Hepatocyte (in vitro differentiated cells): Measurements from ENCODE around the gene SLIT2.

ENCODE experiments used
- EZH2 ChIP-seq: fragments of 200-600 bp; sonication (generic); IDR thresholded peaks from 2 replicates; pipeline ENCODE4 v1.6.1; 2016; ENCODE audit warnings: antibody characterized with exemption, mild to moderate bottlenecking, borderline replicate concordance
- EZH2phosphoT487 ChIP-seq: fragments of 200-600 bp; sonication (generic); IDR thresholded peaks from one replicate; pipeline ENCODE4 v1.6.1; 2018; ENCODE audit warnings: antibody characterized with exemption, mild to moderate bottlenecking, low read depth, moderate library complexity; ENCODE audit not compliant: unreplicated experiment, severe bottlenecking
- TF ChIP-seq, protein P1 (sequence below): fragments of 200-600 bp; sonication (generic); IDR thresholded peaks from 2 replicates; pipeline ENCODE4 v1.5.1; 2016; ENCODE audit warnings: antibody characterized with exemption, mild to moderate bottlenecking; ENCODE audit not compliant: poor library complexity

DNA sequence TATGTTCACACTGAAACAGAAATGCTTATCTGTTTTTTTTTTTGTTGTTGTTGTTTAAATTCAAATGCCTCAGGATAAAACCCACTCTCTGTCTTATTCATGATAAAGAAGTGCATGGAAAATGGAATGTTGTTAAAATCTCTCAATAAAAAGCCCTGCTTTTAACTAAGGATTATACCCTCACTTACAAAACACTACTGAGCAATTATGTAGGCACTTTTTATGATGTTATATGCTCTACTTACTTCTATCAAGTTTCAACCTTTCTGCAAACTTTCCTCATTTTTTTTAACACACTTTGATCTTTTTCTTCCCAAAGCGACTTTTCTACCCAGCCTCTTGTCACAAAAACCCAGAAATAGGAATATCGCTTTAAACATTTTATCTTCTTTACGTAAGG lies 26.5 kb downstream of the SLIT2 start:
- TF ChIP-seq, protein P1, sequence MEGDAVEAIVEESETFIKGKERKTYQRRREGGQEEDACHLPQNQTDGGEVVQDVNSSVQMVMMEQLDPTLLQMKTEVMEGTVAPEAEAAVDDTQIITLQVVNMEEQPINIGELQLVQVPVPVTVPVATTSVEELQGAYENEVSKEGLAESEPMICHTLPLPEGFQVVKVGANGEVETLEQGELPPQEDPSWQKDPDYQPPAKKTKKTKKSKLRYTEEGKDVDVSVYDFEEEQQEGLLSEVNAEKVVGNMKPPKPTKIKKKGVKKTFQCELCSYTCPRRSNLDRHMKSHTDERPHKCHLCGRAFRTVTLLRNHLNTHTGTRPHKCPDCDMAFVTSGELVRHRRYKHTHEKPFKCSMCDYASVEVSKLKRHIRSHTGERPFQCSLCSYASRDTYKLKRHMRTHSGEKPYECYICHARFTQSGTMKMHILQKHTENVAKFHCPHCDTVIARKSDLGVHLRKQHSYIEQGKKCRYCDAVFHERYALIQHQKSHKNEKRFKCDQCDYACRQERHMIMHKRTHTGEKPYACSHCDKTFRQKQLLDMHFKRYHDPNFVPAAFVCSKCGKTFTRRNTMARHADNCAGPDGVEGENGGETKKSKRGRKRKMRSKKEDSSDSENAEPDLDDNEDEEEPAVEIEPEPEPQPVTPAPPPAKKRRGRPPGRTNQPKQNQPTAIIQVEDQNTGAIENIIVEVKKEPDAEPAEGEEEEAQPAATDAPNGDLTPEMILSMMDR = no peak
- no peak for TF ChIP-seq EZH2
- TF ChIP-seq EZH2phosphoT487 = no peak
